ENCODE results near the gene FDXR. TPM values are rescaled to one million over a fixed set of nuclear protein-coding genes. Genes with fewer than 3 reads are reported as not detected.

FDXR gene
- total RNA-seq, 1 donor from 2014 or later = 93.1 TPM

- no peak overlapping the region for H3K4me3 ChIP-seq
- H3K27me3 ChIP-seq = no peaks in the 10 kb centered on the region
- H3K36me3 ChIP-seq = peaks cover 12 to 16% of the 10 kb centered on the region in 2 donors
- no peak for DNase-seq (ENCODE audit: low spot score in 2 of 2)
- no peaks in the 10 kb centered on the region for H3K4me1 ChIP-seq
- intact Hi-C loops (cut with DNase I) = no loop called here
- TF ChIP-seq CTCF (IDR thresholded peaks at IDR 0.05) = no peak
- H3K27ac ChIP-seq = no peak overlapping the region
- H3K9me3 ChIP-seq = no peaks in the 10 kb centered on the region
Measured at GRCh38 chr17:74816905-74817620, 55.7 kb downstream of the FDXR start.

GRCh38 chr17:74815550-74816370 lies 57.0 kb downstream of the FDXR start:
- no peak for DNase-seq (ENCODE audit: low spot score in 2 of 2)
- intact Hi-C loops (cut with DNase I) = no loop called here
- TF ChIP-seq CTCF (IDR thresholded peaks at IDR 0.05) = no peak
- no peak overlapping the region for H3K4me3 ChIP-seq
- H3K27me3 ChIP-seq = no peaks in the 10 kb centered on the region
- H3K27ac ChIP-seq = no peak overlapping the region
- no peaks in the 10 kb centered on the region for H3K4me1 ChIP-seq
- H3K36me3 ChIP-seq = peaks cover 11 to 12% of the 10 kb centered on the region in 2 donors
- no peaks in the 10 kb centered on the region for H3K9me3 ChIP-seq

- intact Hi-C loops (cut with DNase I) = no loop called here
- Histone ChIP-seq H3K27me3 (no peaks in the 10 kb centered on the region), H3K9me3 (no peaks in the 10 kb centered on the region), H3K36me3 (peaks cover 4 to 6% of the 10 kb centered on the region in 2 donors), H3K27ac (no peak overlapping the region), H3K4me1 (no peaks in the 10 kb centered on the region), H3K4me3 (no peak overlapping the region)
- no peak for DNase-seq (ENCODE audit: low spot score in 2 of 2)
- no peak for TF ChIP-seq CTCF (IDR thresholded peaks at IDR 0.05)
Measured at GRCh38 chr17:74815067-74815466, 57.7 kb downstream of the FDXR start.

DNA sequence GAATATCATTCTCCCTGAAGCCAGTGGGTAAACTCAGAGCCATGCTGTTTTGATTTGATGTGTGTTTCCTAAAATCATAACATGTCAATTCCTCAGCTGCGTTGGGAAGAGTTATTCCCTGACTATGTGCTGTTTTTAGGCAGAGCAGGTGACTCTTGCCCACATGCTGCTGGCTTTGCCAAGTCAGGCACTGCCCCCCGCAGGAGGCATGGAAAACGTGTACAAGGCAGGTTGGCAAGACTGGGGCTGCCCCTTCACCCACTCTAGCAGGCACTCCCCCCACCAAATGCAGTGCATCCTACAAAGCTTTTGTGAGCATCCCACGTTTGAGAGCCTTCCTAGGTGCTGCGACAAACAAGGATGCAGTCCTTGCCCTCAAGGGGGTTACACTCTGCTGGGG lies 58.3 kb downstream of the FDXR start:
- intact Hi-C loops (cut with DNase I) = no loop called here
- TF ChIP-seq CTCF (IDR thresholded peaks at IDR 0.05) = no peak
- Histone ChIP-seq H3K27me3 (no peaks in the 10 kb centered on the region), H3K4me1 (no peaks in the 10 kb centered on the region), H3K9me3 (no peaks in the 10 kb centered on the region), H3K4me3 (no peak overlapping the region), H3K27ac (no peak overlapping the region), H3K36me3 (no peaks in the 10 kb centered on the region)
- no peak for DNase-seq (ENCODE audit: low spot score in 2 of 2)

Other genes with a start within 250 kb of the FDXR start
- gene CD300E, start 249.3 kb downstream of the FDXR start, total RNA-seq = 0.21 TPM
- gene CD300LF, start 160.1 kb downstream of the FDXR start, total RNA-seq = not detected
- gene RAB37, start 135.7 kb downstream of the FDXR start, total RNA-seq = 0.32 TPM
- gene NHERF1, start 124.4 kb downstream of the FDXR start, total RNA-seq = 81.8 TPM
- gene NAT9, start 96.6 kb downstream of the FDXR start, total RNA-seq = 13.3 TPM
- not detected for gene GRIN2C, start 13.1 kb downstream of the FDXR start, total RNA-seq
- not detected for gene FADS6, start 20.6 kb upstream of the FDXR start, total RNA-seq
- gene USH1G, start 50.3 kb upstream of the FDXR start, total RNA-seq = not detected
- not detected for gene OTOP2, start 51.3 kb upstream of the FDXR start, total RNA-seq
- not detected for gene OTOP3, start 62.9 kb upstream of the FDXR start, total RNA-seq
- gene HID1, start 99.8 kb upstream of the FDXR start, total RNA-seq = 103 TPM
- 54.7 TPM for gene CDR2L, start 114.6 kb upstream of the FDXR start, total RNA-seq
- 14.5 TPM for gene MRPL58, start 139.7 kb upstream of the FDXR start, total RNA-seq
- 133 TPM for gene ATP5PD, start 174.0 kb upstream of the FDXR start, total RNA-seq
- gene KCTD2, start 174.2 kb upstream of the FDXR start, total RNA-seq = 31.4 TPM
- 101 TPM for gene SLC16A5, start 215.0 kb upstream of the FDXR start, total RNA-seq
- 1.4 TPM for gene ARMC7, start 237.0 kb upstream of the FDXR start, total RNA-seq